Liver (tissue), 9 donors: ENCODE results near the gene ARV1. TPM values are rescaled to one million over a fixed set of nuclear protein-coding genes. Genes with fewer than 3 reads are reported as not detected.
A peak's percentile ranks its signal among the peaks of the same experiment; 100 is the strongest.

Experiments used
- DNase-seq: peaks from one replicate; pipeline ENCODE4 v3.0.0-alpha.2; 2017; ENCODE audit warnings: low spot score
- H3K27ac ChIP-seq, 2 donors: one replicate each; pipeline ENCODE4 v1.7.0; 2013; ENCODE audit warnings: inconsistent platforms in 2 of 2, low read length in 2 of 2, control low read depth in 1 of 2, low read depth in 1 of 2, mild to moderate bottlenecking in 1 of 2
- H3K27me3 ChIP-seq, 4 donors: one replicate each; pipeline versions ENCODE4 v1.6.1 to v1.7.0; 2013; ENCODE audit warnings: low read length in 3 of 4, inconsistent platforms in 1 of 4, mild to moderate bottlenecking in 1 of 4, moderate library complexity in 1 of 4; ENCODE audit not compliant: control insufficient read depth in 4 of 4, insufficient read depth in 4 of 4
- H3K36me3 ChIP-seq, 4 donors: one replicate each; pipeline versions ENCODE4 v1.6.1 to v1.7.0; 2013; ENCODE audit warnings: low read length in 3 of 4, mild to moderate bottlenecking in 3 of 4, low read depth in 1 of 4, moderate library complexity in 1 of 4; ENCODE audit not compliant: control insufficient read depth in 4 of 4, insufficient read depth in 3 of 4
- H3K4me1 ChIP-seq, 4 donors: one replicate each; pipeline versions ENCODE4 v1.6.1 to v1.7.0; 2013; ENCODE audit warnings: low read length in 3 of 4, mild to moderate bottlenecking in 3 of 4, moderate library complexity in 1 of 4; ENCODE audit not compliant: control insufficient read depth in 4 of 4, insufficient read depth in 4 of 4
- H3K4me3 ChIP-seq, 3 donors: one replicate each; pipeline versions ENCODE4 v1.6.1 to v1.7.0; 2013; ENCODE audit warnings: low read length in 3 of 3, control low read depth in 1 of 3, low read depth in 1 of 3, mild to moderate bottlenecking in 1 of 3
- H3K9ac ChIP-seq, 2 donors: one replicate each; pipeline ENCODE4 v1.7.0; 2013; ENCODE audit warnings: low read length in 2 of 2, mild to moderate bottlenecking in 2 of 2, moderate library complexity in 2 of 2, control low read depth in 1 of 2, low read depth in 1 of 2
- H3K9me3 ChIP-seq, 4 donors: one replicate each; pipeline versions ENCODE4 v1.6.1 to v1.7.0; 2013; ENCODE audit warnings: low read length in 3 of 4; ENCODE audit not compliant: control insufficient read depth in 4 of 4
- ATF3 ChIP-seq: IDR thresholded peaks from 2 replicates; pipeline ENCODE4 v1.6.1; 2016; ENCODE audit warnings: antibody characterized with exemption
- CTCF ChIP-seq: fragments of 150-350 bp; IDR thresholded peaks from 2 replicates; pipeline ENCODE4 v1.5.1; 2017; ENCODE audit warnings: improper control_type of control experiment, low read depth, low read length; ENCODE audit not compliant: missing input control
- EGR1 ChIP-seq, 2 donors: IDR thresholded peaks; 2 replicates each; pipeline ENCODE4 v1.6.1; 2016 to 2018; ENCODE audit warnings: antibody characterized with exemption in 2 of 2, low read depth in 2 of 2
- FOXA1 ChIP-seq: IDR thresholded peaks from 2 replicates; pipeline ENCODE4 v1.6.1; 2016; ENCODE audit warnings: antibody characterized with exemption
- FOXA2 ChIP-seq: IDR thresholded peaks from 2 replicates; pipeline ENCODE4 v1.6.1; 2016; ENCODE audit warnings: antibody characterized with exemption
- GABPA ChIP-seq, 2 donors: IDR thresholded peaks in 1 of 2; conservative IDR thresholded peaks in 1 of 2; 2 replicates each; pipeline ENCODE4 v1.6.1; 2016; ENCODE audit warnings: antibody characterized with exemption in 2 of 2, mild to moderate bottlenecking in 1 of 2, moderate library complexity in 1 of 2
- HNF4A ChIP-seq, 2 donors: conservative IDR thresholded peaks; 2 replicates each; pipeline ENCODE4 v1.6.1; 2016; ENCODE audit warnings: antibody characterized with exemption in 2 of 2, mild to moderate bottlenecking in 2 of 2
- HNF4G ChIP-seq: IDR thresholded peaks from 2 replicates; pipeline ENCODE4 v1.6.1; 2016; ENCODE audit warnings: antibody characterized with exemption
- JUND ChIP-seq, 2 donors: IDR thresholded peaks; 2 replicates each; pipeline ENCODE4 v1.6.1; 2016; ENCODE audit warnings: antibody characterized with exemption in 2 of 2
- NR2F2 ChIP-seq: IDR thresholded peaks from 2 replicates; pipeline ENCODE4 v1.6.1; 2016; ENCODE audit warnings: antibody characterized with exemption
- RAD21 ChIP-seq, 2 donors: IDR thresholded peaks; 2 replicates each; pipeline ENCODE4 v1.6.1; 2016; ENCODE audit warnings: antibody characterized with exemption in 2 of 2, mild to moderate bottlenecking in 2 of 2
- REST ChIP-seq: IDR thresholded peaks from 2 replicates; pipeline ENCODE4 v1.6.1; 2016; ENCODE audit warnings: antibody characterized with exemption, mild to moderate bottlenecking
- RXRA ChIP-seq, 2 donors: IDR thresholded peaks; 2 replicates each; pipeline ENCODE4 v1.6.1; 2017 to 2018; ENCODE audit warnings: antibody characterized with exemption in 2 of 2, mild to moderate bottlenecking in 1 of 2
- SP1 ChIP-seq: IDR thresholded peaks from 2 replicates; pipeline ENCODE4 v1.6.1; 2018; ENCODE audit warnings: antibody characterized with exemption, mild to moderate bottlenecking
- TAF1 ChIP-seq: conservative IDR thresholded peaks from 2 replicates; pipeline ENCODE4 v1.6.1; 2016; ENCODE audit warnings: antibody characterized with exemption, mild to moderate bottlenecking
- YY1 ChIP-seq: IDR thresholded peaks from 2 replicates; pipeline ENCODE4 v1.6.1; 2016; ENCODE audit warnings: antibody characterized with exemption, mild to moderate bottlenecking
- ZBTB33 ChIP-seq: IDR thresholded peaks from 2 replicates; pipeline ENCODE4 v1.6.1; 2016; ENCODE audit warnings: antibody characterized with exemption
- WGBS: extraction: QIAGEN DNeasy Blood & Tissue Kit; methylation state at CpG from one replicate; pipeline ENCODE4 v1.1.7; 2013; 5-methylcytosine and 5-hydroxymethylcytosine counted together
- polyA plus RNA-seq, 2 donors: library from polyadenylated mRNA; stranded (reverse) in 1 of 2; unstranded in 1 of 2; fragments of 200-250 nt in 1 of 2; fragments of >200 nt in 1 of 2; fragmentation: Nextera tagmentation in 1 of 2; extraction: Ambion mirVana in 1 of 2; gene quantifications; one replicate each; pipeline versions ENCODE4 v1.2.1 to v1.2.3, GENCODE V29; 2013 to 2015
- total RNA-seq, 2 donors: library from RNA; depleted of rRNA; stranded (reverse); fragments of >200 nt; gene quantifications; one replicate each; pipeline ENCODE4 v1.2.3, GENCODE V29; 2014
- TF ChIP-seq, protein P1 (sequence below): IDR thresholded peaks from 2 replicates; pipeline ENCODE4 v1.6.1; 2016; ENCODE audit warnings: antibody characterized with exemption
- donor health status: healthy.
- donor health status: healthy.
- donor health status: healthy.
- donor health status: healthy.
- donor health status: healthy.

Gene ARV1
- total and polyA plus RNA-seq, 4 donors = 11.4 to 18.9 (median 14.6) TPM

DNA sequence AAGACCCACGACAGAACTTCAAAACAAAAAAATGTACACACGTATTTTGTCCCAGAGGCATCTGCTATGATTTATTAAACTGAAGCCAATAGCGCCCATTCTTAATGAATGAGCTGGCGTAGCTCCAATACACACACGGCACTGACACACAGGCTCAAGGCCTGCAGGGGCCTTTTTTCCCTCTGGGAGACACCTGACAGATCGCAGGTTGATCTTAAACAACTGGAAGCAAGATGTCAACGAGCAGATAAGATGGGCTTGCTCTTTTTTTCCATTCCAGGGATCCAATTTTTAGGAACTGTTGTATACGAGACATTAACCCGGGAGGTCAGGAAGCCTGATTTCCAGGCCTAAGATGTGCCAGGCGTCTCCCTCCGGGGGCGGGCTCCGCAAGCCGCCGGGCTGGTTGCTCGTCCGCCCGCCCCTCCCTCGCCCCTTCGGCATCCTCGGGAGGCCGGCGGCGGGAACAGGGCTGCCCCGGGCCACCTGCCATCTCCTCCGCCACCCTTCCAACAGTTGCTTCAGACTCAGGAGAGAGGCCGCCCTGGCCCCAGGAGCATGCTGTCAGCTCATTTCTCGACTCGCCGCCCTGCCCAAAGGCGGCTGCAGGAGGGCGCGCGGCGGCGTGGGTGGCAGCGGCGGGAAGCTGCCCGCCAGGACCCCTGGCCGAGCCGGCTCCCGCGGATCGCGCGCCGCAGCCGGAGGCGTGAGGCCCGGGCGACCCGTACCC lies 968 bp upstream of the ARV1 start:
- Histone ChIP-seq H3K9ac (peak overlapping the region; percentile 63), H3K4me3 (peak overlapping the region; percentile 49 to 94 (median 78)), H3K9me3 (no peaks in the 10 kb centered on the region), H3K27ac (peak overlapping the region in 1 of 2 donors; percentile 64), H3K27me3 (no peaks in the 10 kb centered on the region), H3K4me1 (peaks cover 0 to 16% (median 14%) of the 10 kb centered on the region in 4 donors), H3K36me3 (peaks cover 0 to 5% (median 0%) of the 10 kb centered on the region in 4 donors)
- TF ChIP-seq RAD21 (IDR thresholded peaks at IDR 0.05) (no peak), JUND (IDR thresholded peaks at IDR 0.05) (no peak), YY1 (no peak), FOXA2 (no peak), RXRA (IDR thresholded peaks at IDR 0.05) (no peak), HNF4A (conservative IDR thresholded peaks at IDR 0.05) (no peak), REST (no peak), FOXA1 (no peak), NR2F2 (no peak), HNF4G (no peak), ATF3 (no peak), CTCF (no peak), TAF1 (no peak), GABPA (IDR thresholded peaks at IDR 0.05 in 1 of 2, conservative IDR thresholded peaks at IDR 0.05 in 1 of 2) (no peak), ZBTB33 (no peak), SP1 (no peak), EGR1 (IDR thresholded peaks at IDR 0.05; ENCODE audit: low read depth in 2 of 2) (no peak)
- TF ChIP-seq, protein P1, sequence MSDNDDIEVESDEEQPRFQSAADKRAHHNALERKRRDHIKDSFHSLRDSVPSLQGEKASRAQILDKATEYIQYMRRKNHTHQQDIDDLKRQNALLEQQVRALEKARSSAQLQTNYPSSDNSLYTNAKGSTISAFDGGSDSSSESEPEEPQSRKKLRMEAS = no peak
- DNase-seq = peak; percentile 46
- 2% methylated on average over 52 of the region's 52 CpGs for WGBS
